ENCODE data around the gene HIPK4. TPM values are rescaled to one million over a fixed set of nuclear protein-coding genes. Genes with fewer than 3 reads are reported as not detected.

The HIPK4 gene
- total RNA-seq, 4 donors from 2014 or later, result 0.13 to 0.88 (median 0.51) TPM

- intact Hi-C loops (cut with DNase I; ENCODE audit: low total_unique reads), result no loop called here
- DNase-seq (ENCODE audit: low spot score in 2 of 2), result peak; percentile 99 to 100
- 0 to 1% methylated on average over 22 to 38 of the region's 75 CpGs for WGBS, 2 donors
- peak within 1 kb of the TSS; percentile 74 for H3K4me3 ChIP-seq (ENCODE audit: low read depth, poor library complexity, severe bottlenecking)
- TF ChIP-seq CTCF (IDR thresholded peaks at IDR 0.05), result no peak
- peak in 1 of 2 donors; percentile 66 for TF ChIP-seq POLR2A (IDR thresholded peaks at IDR 0.05)
Observed at GRCh38 chr19:40425450-40426287, 35.7 kb upstream of the HIPK4 start, which contains the start of gene SERTAD1. SERTAD1 (minus strand) TSS chr19:40425992; CDS start chr19:40423546, 2,446 bp downstream.

GRCh38 chr19:40424637-40425449 lies 34.9 kb upstream of the HIPK4 start:
- WGBS, 2 donors, result 1% methylated on average over 21 to 27 of the region's 28 CpGs
- intact Hi-C loops (cut with DNase I; ENCODE audit: low total_unique reads), result no loop called here
- peak overlapping the region; percentile 74 for H3K4me3 ChIP-seq (ENCODE audit: low read depth, poor library complexity, severe bottlenecking)
- TF ChIP-seq POLR2A (IDR thresholded peaks at IDR 0.05), result no peak
- DNase-seq (ENCODE audit: low spot score in 2 of 2), result no peak

- TF ChIP-seq POLR2A (IDR thresholded peaks at IDR 0.05) (no peak), CTCF (IDR thresholded peaks at IDR 0.05) (no peak)
- intact Hi-C loops (cut with DNase I; ENCODE audit: low total_unique reads), result no loop called here
- WGBS, 2 donors, result 95 to 96% methylated on average over 6 of the region's 6 CpGs
Observed at GRCh38 chr19:40423938-40424337, 34.0 kb upstream of the HIPK4 start.

GRCh38 chr19:40422748-40423566 lies 33.0 kb upstream of the HIPK4 start:
- WGBS, 2 donors, result 78 to 90% methylated on average over 10 to 28 of the region's 31 CpGs
- no peak for TF ChIP-seq POLR2A (IDR thresholded peaks at IDR 0.05)
- TF ChIP-seq CTCF (IDR thresholded peaks at IDR 0.05), result no peak
- H3K4me3 ChIP-seq (ENCODE audit: low read depth, poor library complexity, severe bottlenecking), result no peak overlapping the region
- DNase-seq (ENCODE audit: low spot score in 2 of 2), result peak in 1 of 2 donors; percentile 87
- intact Hi-C loops (cut with DNase I; ENCODE audit: low total_unique reads), result no loop called here

More at GRCh38 chr19:40423938-40424337, 34.0 kb upstream of the HIPK4 start:
- no peak overlapping the region for H3K4me3 ChIP-seq (ENCODE audit: low read depth, poor library complexity, severe bottlenecking)
- DNase-seq (ENCODE audit: low spot score in 2 of 2), result no peak

- H3K4me3 ChIP-seq (ENCODE audit: low read depth, poor library complexity, severe bottlenecking), result no peak overlapping the region
- DNase-seq (ENCODE audit: low spot score in 2 of 2), result no peak
- intact Hi-C loops (cut with DNase I; ENCODE audit: low total_unique reads), result no loop called here
- no peak for TF ChIP-seq CTCF (IDR thresholded peaks at IDR 0.05)
- no peak for TF ChIP-seq POLR2A (IDR thresholded peaks at IDR 0.05)
- 84% methylated on average over 16 of the region's 16 CpGs for WGBS, 2 donors
Observed at GRCh38 chr19:40421993-40422747, 32.2 kb upstream of the HIPK4 start.
